Left lung (tissue), 14 donors: ENCODE results near the gene USP44. TPM values are rescaled to one million over a fixed set of nuclear protein-coding genes. Genes with fewer than 3 reads are reported as not detected.

Experiments
- ATAC-seq: fragments of 200-7000 bp; cut with Tn5 transposase; one replicate; pipeline ENCODE4 v1.9.1; 2020; ENCODE audit warnings: moderate library complexity
- DNase-seq, 4 donors: peaks; one replicate each; pipeline ENCODE4 v3.0.0-alpha.2; 2013 to 2020
- H3K27ac ChIP-seq, 2 donors: fragments of 200-600 bp; sonication (generic) in 1 of 2; one replicate each; pipeline versions ENCODE4 v1.5.0 to v1.8.0; 2020 to 2021
- H3K27me3 ChIP-seq, 2 donors: fragments of 200-600 bp; sonication (generic) in 1 of 2; one replicate each; pipeline versions ENCODE4 v1.5.0 to v1.8.0; 2020 to 2021
- H3K36me3 ChIP-seq, 2 donors: fragments of 200-600 bp; sonication (generic) in 1 of 2; one replicate each; pipeline versions ENCODE4 v1.5.0 to v1.8.0; 2020 to 2021
- H3K4me1 ChIP-seq, 2 donors: fragments of 200-600 bp; one replicate each; pipeline ENCODE4 v1.8.0; 2021
- H3K4me3 ChIP-seq, 2 donors: fragments of 200-600 bp; sonication (generic) in 1 of 2; one replicate each; pipeline versions ENCODE4 v1.5.0 to v1.8.0; 2020 to 2021; ENCODE audit warnings: mild to moderate bottlenecking in 1 of 2
- H3K9me3 ChIP-seq, 2 donors: fragments of 200-600 bp; sonication (generic) in 1 of 2; one replicate each; pipeline versions ENCODE4 v1.5.0 to v1.8.0; 2020 to 2021
- CTCF ChIP-seq, 2 donors: fragments of 200-600 bp; sonication (generic) in 1 of 2; IDR thresholded peaks; one replicate each; pipeline versions ENCODE4 v1.5.0 to v1.8.0; 2021; ENCODE audit warnings: antibody characterized with exemption in 2 of 2
- intact Hi-C, 2 donors: fragments of 100-400 bp; cut with DNase I; formaldehyde crosslinking; loops; one replicate each; pipeline versions ENCODE4 v1.11.2 to v1.14.2; 2022
- long read RNA-seq, 12 donors: library from polyadenylated mRNA in 2 of 12; unstranded in 2 of 12; transcript quantifications; one replicate each; pipeline ENCODE4 v2.0.0 and lab custom pipeline, GENCODE V29; 2019 to 2026
- polyA plus RNA-seq, 6 donors: library from polyadenylated mRNA; unstranded; fragments of 120-200 nt; gene quantifications; one replicate each; pipeline ENCODE4 v1.2.1, GENCODE V29; 2013; ENCODE audit not compliant: insufficient read length in 6 of 6
- total RNA-seq, 2 donors: library from RNA; stranded (reverse); fragmentation: NEBNext Ultra II Directional; extraction: Animal tissue kit (Norgen Biotek cat#: 25700); gene quantifications; one replicate each; pipeline ENCODE4 v1.2.1, GENCODE V29; 2021
- donor health status: DM: no; HTN: yes; CAD: no.
- donor health status: DM: no; HTN: no; CAD: no.

Gene USP44
- total RNA-seq (10 to 100 TPM; 11.3 to 13.4 TPM), polyA plus RNA-seq (1 to 10 TPM; 3.4 to 4.8 (median 3.8) TPM)
- long read RNA-seq, donor 1 = 0 reads
- long read RNA-seq, donor 2, partial matches to known transcripts = 0 of 1 reads
- long read RNA-seq, donor 2, other reads (novel, unspliced or antisense) = 0 of 1 reads
- long read RNA-seq, donor 3, partial matches to known transcripts = 0 of 2 reads
- long read RNA-seq, donor 3, other reads (novel, unspliced or antisense) = 0 of 2 reads
- long read RNA-seq, donor 4, partial matches to known transcripts = 4 of 7 reads
- long read RNA-seq, donor 4, other reads (novel, unspliced or antisense) = 0 of 7 reads
- long read RNA-seq, donor 5 = 0 reads
- long read RNA-seq, donor 6 = 0 reads
- long read RNA-seq, donor 7 = 0 reads
- long read RNA-seq, donor 8, partial matches to known transcripts = 0 of 1 reads
- long read RNA-seq, donor 8, other reads (novel, unspliced or antisense) = 0 of 1 reads
- long read RNA-seq, donor 9 = 0 reads
- long read RNA-seq, donor 10 = 0 reads
- long read RNA-seq, donor 11 = 0 reads
- long read RNA-seq, donor 12, partial matches to known transcripts = 0 of 1 reads
- long read RNA-seq, donor 12, other reads (novel, unspliced or antisense) = 0 of 1 reads

DNA sequence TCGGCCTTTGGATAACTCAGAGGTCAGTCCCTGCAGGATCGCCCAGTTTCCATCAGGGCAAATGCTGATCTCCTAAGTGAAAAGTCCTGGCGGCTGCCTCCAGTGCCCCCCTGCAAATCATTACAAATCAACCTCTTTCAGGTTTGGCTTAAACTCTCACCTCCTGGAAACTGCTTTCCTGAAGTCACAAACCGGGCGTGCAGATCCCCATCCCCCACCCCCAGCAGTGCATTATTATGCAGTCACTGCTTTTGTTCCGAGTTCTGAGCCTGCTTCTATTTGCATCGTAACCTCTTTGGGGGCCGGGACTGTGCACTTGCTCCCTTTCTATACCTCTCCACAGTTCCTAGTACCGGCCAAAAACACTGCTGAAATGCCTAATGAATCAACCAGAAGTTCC lies at the start of gene USP44:
Gene USP44 (minus strand): TSS at position 172 of the 400 bp plus-strand sequence. CDS start 17,220 bp downstream, outside the sequence.
- intact Hi-C loops = no loop called here
- ATAC-seq = no peak

GRCh38 chr12:95600567-95600966 lies 49.3 kb upstream of the USP44 start:
- H3K4me1 ChIP-seq = no peaks in the 10 kb centered on the region
- no peaks in the 10 kb centered on the region for H3K36me3 ChIP-seq
- no peak overlapping the region for H3K4me3 ChIP-seq
- TF ChIP-seq CTCF (IDR thresholded peaks at IDR 0.05) = no peak
- H3K27me3 ChIP-seq = no peaks in the 10 kb centered on the region
- ATAC-seq (no peak), DNase-seq (no peak)
- intact Hi-C loops = no loop called here
- H3K27ac ChIP-seq = no peak overlapping the region
- no peaks in the 10 kb centered on the region for H3K9me3 ChIP-seq

More for the DNA sequence above, at the start of gene USP44:
- no peaks in the 10 kb centered on the region for H3K36me3 ChIP-seq
- no peak within 1 kb of the TSS for H3K27ac ChIP-seq
- TF ChIP-seq CTCF (IDR thresholded peaks at IDR 0.05) = no peak
- no peak for DNase-seq
- no peak within 1 kb of the TSS for H3K4me3 ChIP-seq
- peaks cover 16 to 50% of the 10 kb centered on the region in 2 donors for H3K27me3 ChIP-seq
- H3K4me1 ChIP-seq = peaks cover 0 to 9% of the 10 kb centered on the region in 2 donors
- H3K9me3 ChIP-seq = peaks cover 0 to 8% of the 10 kb centered on the region in 2 donors

GRCh38 chr12:95599880-95600279 lies 48.6 kb upstream of the USP44 start:
- no peak for DNase-seq
- H3K27ac ChIP-seq = no peak overlapping the region
- H3K4me3 ChIP-seq = no peak overlapping the region
- no peaks in the 10 kb centered on the region for H3K36me3 ChIP-seq
- H3K4me1 ChIP-seq = no peaks in the 10 kb centered on the region
- H3K9me3 ChIP-seq = no peaks in the 10 kb centered on the region
- H3K27me3 ChIP-seq = no peaks in the 10 kb centered on the region
- TF ChIP-seq CTCF (IDR thresholded peaks at IDR 0.05) = no peak
- no peak for ATAC-seq
- intact Hi-C loops = no loop called here

DNA sequence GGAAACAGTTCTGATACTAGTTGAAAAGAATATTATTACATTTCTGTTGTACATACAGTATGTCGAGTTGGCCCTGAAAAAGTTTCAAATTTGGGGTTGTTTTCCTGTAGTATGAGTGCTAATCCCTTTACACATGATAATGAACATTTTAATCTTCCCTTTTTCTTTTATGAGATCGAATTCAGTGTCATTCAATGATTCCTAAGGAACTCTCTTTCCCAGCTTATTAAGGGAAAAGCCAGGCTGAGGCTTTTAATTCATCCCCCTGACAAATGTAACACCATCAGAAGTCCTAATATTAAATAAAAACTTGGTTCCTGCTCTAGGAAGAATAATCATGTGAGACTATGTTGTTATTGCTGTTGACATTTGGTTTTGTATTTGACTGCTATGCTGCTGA lies 42.9 kb upstream of the USP44 start:
- no peak overlapping the region for H3K4me3 ChIP-seq
- ATAC-seq = no peak
- H3K9me3 ChIP-seq = no peaks in the 10 kb centered on the region
- H3K4me1 ChIP-seq = no peaks in the 10 kb centered on the region
- no peaks in the 10 kb centered on the region for H3K36me3 ChIP-seq
- TF ChIP-seq CTCF (IDR thresholded peaks at IDR 0.05) = no peak
- no peak for DNase-seq
- intact Hi-C loops = no loop called here
- H3K27me3 ChIP-seq = no peaks in the 10 kb centered on the region
- H3K27ac ChIP-seq = no peak overlapping the region

GRCh38 chr12:95593266-95593871 lies 42.1 kb upstream of the USP44 start:
- no peak for DNase-seq
- H3K27ac ChIP-seq = no peak overlapping the region

More at GRCh38 chr12:95593266-95593871, 42.1 kb upstream of the USP44 start:
- Histone ChIP-seq H3K36me3 (no peaks in the 10 kb centered on the region), H3K4me1 (no peaks in the 10 kb centered on the region), H3K27me3 (no peaks in the 10 kb centered on the region), H3K9me3 (no peaks in the 10 kb centered on the region), H3K4me3 (no peak overlapping the region)
- ATAC-seq = no peak
- TF ChIP-seq CTCF (IDR thresholded peaks at IDR 0.05) = no peak
- intact Hi-C loops = no loop called here
